HG02588 (cell line): ENCODE results near the gene KLHL20.
"Not testable (repeated sequence)": the region's sequence is repeated elsewhere in the genome, so short reads cannot be mapped to it uniquely, and the experiment has no call there.

Experiments
- ATAC-seq: cut with Tn5 transposase; IDR thresholded peaks from one replicate; pipeline ENCODE4 v1.9.1; 2021; ENCODE audit warnings: mild to moderate bottlenecking, moderate library complexity; ENCODE audit not compliant: unreplicated experiment

Gene KLHL20

DNA sequence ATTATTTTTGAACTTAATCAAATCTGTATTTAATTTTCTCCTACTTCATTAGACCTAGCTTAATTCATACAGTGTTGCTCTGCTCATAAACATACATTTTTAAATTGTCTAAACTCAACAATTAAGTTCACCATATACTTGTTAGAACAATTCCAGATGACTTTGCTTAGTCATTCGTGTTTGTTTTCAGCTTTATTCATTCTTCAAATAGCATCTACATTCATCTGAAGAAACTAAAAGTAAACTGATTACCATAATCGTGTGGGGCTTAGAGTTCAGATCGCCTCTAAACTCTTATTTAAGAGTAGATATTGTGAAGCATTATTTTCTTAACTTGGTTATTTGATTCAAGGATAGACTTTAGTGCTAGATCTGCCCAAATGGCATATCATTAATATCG, 34.4 kb downstream of the KLHL20 start:
- ATAC-seq = no peak

DNA sequence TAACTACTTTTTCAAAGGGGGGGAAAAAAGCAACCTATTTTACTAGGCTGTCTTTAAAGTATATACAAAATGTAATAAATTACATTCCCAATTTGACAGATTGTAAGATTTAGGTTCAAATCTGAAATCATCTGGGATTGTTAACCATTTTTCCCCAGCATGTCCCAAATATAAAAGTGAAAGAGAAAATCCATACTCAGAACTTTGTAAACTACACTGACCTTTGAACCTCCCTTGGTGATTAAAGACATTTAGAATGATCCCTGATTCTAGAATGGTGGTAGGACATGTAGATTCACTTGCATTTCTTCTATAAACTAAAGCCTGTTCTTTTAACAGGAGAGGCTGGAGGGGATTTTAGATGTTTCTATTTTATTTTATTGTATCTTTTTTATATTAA, 39.0 kb downstream of the KLHL20 start:
- ATAC-seq = no peak

DNA sequence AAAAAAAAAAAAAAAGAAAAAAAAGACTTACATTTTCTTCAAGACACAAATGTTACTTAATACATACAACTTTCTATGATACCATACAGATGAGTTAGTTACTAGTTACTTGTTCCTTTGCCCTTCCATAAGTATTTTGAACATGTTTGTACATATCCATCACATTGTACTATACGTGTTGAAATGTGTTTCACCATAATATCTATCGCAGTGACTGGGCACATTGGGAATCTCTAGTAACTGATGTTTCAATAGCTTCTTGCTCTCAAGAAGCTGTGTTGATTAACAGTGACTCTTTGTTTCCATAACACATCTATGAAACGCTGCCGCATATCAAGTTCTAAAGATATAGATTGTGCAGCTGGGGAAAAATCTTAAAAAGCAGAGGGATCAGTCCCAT, 42.9 kb downstream of the KLHL20 start:
- ATAC-seq = no peak

DNA sequence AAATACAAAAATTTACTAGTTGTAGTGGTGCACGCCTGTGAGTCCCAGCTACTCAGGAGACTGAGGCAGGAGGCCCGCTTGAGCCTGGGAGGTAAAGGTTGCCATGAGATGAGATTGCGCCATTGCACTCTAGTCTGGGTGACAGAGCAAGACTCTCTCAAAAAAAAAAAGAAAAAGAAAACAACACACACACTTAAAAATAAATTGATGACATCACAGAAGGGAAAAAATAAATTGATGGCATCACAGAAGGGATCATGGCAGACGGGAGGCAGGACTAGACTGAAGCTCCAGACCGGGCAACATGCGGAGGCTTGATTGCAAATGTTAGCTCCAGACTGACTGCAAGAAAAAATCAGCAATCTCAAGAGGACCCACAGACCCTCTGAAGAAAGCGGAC, 43.3 kb downstream of the KLHL20 start:
- ATAC-seq = no peak

DNA sequence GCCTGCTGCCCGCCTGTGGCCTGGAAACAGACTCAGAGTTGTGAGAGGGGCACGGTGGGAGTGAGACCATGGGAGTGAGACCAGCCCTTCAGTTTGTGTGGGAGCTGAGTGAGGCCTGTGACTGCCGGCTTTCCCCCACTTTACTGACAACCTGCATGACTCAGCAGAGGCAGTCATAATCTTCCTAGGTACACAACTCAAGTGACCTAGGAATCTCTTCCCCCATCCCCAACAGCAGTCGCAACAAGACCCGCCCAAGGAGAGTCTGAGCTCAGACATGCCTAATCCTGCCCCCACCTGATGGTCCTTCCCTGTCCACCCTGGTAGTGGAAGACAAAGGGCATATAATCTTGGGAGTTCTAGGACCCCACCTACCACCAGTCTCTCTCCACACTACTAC, 44.2 kb downstream of the KLHL20 start:
- no peak for ATAC-seq

DNA sequence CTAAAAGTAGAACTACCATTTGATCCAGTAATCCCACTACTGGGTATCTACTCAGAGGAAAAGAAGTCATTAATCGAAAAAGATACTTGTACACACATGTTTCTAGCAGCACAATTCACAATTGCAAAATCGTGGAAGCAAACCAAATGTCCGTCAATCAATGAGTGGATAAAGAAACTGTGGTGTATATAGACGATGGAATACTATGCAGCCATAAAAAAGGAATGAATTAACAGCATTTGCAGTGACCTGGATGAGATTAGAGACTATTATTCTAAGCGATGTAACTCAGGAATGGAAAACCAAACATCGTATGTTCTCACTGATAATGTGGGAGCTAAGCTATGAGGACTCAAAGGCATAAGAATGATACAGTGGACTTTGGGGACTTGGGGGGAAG, 49.5 kb downstream of the KLHL20 start:
- ATAC-seq = not testable (repeated sequence)

DNA sequence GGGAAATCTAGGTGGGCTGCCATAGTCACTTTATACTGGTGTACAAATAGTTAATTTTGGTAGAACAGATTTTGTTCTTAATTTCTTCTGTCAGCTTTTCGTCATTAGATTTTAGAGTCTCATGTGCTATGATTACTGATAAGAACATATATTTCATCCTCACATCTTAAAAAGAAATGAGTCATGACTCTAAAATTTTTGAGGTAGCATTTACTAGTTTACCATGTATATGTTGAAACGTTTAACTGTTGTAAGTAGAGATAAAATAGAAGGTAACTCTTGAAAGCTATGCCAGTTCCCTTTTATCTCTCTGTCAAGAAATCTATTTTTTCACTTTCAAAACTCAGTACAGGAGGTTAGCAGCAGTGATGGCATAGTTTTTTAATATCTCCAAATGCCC, 53.4 kb downstream of the KLHL20 start:
- ATAC-seq = no peak

DNA sequence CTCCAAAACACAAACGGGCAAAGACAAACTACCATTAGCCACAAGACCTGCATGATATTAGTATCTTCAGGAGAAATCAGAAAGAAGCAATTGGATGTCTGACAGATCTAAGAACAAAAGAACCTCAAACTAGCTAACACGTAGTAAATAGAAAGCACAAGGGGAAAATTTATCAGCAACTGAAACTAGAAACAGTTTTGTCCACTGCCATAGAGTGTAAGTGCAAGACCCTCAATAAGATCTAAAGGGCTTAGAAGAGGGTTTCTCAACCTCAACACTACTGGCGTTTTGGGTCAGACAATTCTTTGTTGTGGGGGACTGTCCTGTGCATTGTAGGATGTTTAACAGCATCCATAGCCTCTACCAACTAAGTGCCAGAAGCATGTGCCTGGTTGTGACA, 54.0 kb downstream of the KLHL20 start:
- no peak for ATAC-seq

DNA sequence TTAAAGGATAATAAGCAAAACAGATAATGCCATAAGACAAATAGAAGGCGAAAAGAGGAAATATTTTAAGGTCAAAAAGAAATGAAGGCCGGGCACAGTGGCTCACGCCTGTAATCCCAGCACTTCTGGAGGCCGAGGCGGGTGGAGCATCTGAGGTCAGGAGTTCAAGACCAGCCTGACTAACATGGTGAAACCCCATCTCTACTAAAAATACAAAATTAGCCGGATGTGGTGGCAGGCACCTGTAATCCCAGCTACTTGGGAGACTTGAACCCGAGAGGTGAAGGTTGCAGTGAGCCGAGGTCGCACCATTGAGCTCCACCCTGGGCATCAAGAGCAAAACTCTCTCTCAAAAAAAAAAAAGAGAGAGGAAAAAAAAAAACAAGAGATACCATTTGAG, 55.5 kb downstream of the KLHL20 start:
- not testable (repeated sequence) for ATAC-seq

DNA sequence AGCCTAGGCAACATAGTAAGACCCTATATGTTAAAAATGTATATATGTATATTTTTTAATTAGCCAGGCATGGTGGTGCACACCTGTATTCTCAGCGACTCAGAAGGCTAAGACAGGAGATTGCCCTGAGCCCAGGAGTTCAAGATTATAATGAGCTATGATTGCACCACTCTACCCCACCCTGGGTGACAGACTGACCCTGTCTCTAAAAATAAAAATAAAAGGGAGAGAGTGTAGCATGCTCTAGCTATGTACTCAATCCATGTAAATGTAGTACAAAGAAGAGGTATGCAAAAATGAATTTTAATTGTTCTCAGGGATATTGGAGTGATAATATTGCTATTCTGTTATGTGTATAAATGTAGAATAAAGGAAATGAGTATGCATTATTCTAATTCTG, 56.8 kb downstream of the KLHL20 start:
- ATAC-seq = no peak

DNA sequence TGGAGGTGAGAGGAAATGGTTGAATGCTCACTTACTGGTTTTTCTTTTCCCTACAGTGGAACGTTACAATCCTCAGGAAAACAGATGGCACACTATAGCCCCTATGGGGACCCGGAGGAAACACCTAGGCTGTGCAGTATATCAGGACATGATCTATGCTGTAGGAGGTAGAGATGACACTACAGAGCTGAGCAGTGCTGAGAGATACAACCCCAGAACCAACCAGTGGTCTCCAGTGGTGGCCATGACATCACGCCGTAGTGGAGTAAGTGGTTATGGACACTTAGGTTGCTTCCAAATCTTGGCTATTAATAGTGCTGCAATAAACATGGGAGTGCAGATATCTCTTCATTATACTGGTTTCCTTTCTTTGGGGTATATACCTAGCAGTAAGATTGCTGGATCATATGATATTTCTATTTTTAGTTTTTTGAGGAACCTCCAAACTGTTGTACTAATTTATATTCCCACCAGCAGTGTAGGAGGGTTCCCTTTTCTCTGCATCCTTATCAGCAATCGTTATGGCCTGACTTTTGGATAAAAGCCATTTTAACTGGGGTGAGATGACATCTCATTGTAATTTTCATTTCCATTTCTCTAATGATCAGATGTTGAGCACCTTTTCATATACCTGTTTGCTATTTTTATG, 60.9 kb downstream of the KLHL20 start:
- no peak for ATAC-seq

DNA sequence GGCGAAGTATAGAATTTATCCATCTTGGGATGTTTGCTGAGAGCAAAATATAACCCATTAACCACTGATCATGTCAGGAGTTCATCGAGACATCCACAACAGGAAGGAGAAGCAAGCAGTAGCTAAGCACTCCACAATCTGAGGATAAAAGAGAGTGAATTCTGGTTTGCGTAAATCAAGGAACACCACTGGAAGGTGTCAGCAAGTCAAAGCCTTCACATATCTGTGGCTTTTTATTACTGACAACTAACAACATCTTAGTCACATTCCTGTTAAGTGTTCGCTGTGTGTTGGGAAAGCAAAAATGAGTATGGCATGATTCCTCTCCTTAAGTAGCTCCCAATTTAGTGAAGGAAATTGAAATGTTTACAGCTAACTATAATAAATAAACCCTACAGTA, 65.2 kb downstream of the KLHL20 start:
- ATAC-seq = no peak

DNA sequence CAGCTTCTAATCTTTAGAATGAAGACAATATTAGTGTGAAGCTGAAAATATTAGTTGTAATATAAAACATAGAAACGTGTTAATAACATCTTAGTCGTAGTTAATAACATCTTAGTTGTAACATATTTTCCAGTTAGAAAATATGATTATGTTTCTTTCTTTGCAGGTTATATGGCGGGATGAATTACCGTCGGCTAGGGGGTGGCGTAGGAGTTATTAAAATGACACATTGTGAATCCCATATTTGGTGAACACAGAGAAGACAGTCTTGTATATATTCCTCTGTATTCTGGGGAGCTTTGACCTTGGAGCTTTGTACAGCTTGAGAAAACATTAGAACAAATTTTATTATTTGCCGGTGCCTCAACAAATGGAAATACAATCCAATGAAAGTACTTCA, 70.2 kb downstream of the KLHL20 start:
- no peak for ATAC-seq

DNA sequence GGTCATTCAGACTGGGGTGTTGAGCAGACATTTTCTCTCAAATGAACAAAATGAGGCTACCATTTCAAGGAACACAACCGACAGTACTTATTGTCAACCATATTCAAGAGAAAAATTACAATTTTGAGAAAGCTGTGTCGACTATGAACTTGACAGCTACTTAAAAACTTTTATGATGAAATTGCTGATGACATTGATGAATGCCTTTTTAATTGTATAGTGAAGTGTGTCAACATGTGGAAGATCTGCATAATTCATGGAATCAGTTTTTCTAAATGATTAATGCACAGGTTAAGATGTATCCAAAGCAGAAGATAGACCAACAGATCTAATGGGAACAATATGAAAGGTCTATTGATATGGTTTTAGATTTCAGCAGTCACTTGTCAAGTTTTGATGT, 75.1 kb downstream of the KLHL20 start:
- ATAC-seq = no peak

DNA sequence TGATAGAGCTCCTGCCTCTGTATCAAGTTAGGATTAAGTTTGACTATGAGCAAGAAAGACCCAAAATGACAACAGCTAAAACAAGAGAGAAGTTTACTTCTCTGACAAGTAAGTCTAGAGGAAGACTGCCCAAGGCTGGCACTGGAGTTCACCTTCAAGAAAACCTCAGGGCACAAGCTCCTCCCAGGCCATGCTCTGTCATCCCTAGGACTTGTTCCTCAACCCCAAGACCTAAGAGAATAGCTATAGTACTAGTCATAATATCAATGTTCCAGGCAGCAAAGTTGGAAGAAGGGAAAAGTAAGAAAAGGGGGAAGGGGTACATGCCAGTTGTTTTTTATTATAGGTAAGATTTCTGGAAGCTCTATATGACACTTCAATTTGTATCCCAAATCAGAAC, 83.3 kb downstream of the KLHL20 start:
- no peak for ATAC-seq

DNA sequence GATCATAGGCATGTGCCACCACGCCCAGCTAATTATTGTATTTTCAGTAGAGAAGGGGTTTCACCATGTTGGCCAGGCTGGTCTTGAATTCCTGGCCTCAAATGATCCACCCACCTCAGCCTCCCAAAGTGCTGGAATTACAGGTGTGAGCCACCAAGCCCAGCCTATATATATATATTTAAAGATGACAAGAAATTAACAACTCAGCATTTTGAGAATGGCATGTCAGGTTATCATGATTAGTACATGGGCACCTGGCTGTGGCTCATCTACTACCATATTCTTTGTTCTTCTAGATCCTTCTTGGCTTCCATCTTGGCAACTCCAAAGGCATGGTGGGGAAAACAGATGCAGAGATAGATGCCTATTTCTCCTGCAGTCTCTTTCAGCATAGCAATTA, 85.2 kb downstream of the KLHL20 start:
- ATAC-seq = not testable (repeated sequence)

DNA sequence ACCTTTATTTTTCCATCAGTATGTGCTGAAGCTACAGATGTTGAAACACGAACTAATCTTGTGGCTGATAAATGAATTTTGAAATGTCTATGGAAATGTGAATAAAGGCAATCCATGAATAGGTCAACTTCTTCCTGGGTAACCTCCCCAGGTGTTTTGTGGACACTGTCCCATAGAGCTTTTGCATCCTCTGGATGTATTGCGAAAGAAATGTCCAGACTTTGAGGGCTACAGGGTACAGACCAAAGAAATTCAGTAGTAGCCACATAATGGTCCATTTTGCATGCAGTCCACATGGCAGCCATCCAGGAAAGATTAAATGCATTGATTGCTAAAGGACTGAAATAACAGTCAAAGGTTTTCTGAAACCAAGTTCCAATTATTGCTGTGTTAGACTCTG, 88.2 kb downstream of the KLHL20 start:
- ATAC-seq = no peak

DNA sequence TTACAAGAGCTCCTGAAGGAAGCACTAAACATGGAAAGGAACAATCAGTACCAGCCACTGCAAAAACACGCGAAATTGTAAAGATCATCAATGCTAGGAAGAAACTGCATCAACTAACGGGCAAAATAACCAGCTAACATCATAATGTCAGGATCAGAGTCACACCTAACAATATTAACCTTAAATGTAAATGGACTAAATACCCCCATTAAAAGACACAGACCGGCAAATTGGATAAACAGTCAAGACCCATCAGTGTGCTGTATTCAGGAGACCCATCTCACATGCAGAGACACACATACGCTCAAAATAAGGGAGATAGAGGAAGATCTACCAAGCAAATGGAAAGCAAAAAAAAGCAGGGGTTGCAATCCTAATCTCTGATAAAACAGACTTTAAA, 98.9 kb downstream of the KLHL20 start:
- not testable (repeated sequence) for ATAC-seq

DNA sequence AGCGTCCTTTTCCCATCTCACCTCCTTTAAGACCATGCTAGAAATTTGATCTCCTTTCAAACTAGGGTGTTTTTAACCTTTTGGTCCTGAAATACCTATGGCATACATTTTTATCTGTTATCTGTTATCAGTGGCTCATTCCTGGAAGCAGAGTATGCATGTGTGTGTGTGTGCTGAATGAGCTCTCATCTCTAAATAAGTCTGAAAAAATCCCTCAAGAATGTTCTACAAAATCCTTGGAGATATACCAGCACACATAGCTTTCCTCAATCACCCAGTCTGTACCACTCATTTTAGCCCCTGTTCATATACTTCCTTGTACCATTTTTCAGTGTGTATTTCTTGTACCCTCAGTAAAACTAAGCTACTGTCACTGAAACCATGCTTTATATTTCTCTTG, 103.7 kb downstream of the KLHL20 start:
- ATAC-seq = no peak

DNA sequence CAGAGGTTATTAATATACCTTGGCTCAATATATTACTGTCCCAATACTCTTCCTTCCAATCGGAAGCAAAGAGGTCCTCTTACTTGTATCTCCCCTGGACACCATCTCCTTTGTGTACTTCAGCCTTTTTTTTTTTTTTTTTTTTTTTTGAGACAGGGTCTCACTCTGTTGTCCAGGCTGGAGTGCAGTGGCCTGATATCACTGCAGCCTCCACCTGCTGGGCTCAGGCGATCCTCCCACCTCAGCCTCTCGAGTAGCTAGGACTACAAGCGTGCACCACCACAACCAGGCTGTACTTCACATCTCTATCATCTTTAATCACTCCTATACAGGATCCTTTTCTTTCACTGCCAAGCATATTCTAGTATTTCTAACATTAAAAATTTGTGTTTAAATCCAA, 106.9 kb downstream of the KLHL20 start:
- no peak for ATAC-seq

DNA sequence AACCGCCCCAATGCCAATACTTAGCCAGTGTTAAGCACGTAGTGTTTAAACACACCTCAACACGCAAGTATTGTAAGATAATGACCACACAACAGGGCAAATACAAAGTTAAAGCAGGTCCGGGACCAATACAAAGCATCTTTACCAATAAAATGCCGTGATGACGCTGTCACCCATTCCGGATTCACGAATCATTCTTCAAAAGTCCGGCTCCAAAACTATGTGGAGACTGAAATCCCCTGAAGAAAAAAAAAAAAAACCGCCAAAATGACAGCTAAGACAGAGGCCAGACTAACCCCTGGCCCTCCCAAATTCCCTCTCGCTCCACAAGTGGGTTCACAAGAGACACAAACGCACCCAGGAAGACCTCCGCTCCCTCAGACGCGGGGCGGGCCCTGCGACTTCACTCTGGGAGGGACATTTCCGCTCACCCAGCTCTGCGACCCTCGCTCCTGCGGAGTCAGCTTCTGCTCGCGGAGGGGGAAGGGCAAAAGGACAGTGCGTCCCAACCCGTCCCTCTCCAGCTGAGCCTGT, 109.1 kb downstream of the KLHL20 start:
- ATAC-seq = peak; percentile 43

DNA sequence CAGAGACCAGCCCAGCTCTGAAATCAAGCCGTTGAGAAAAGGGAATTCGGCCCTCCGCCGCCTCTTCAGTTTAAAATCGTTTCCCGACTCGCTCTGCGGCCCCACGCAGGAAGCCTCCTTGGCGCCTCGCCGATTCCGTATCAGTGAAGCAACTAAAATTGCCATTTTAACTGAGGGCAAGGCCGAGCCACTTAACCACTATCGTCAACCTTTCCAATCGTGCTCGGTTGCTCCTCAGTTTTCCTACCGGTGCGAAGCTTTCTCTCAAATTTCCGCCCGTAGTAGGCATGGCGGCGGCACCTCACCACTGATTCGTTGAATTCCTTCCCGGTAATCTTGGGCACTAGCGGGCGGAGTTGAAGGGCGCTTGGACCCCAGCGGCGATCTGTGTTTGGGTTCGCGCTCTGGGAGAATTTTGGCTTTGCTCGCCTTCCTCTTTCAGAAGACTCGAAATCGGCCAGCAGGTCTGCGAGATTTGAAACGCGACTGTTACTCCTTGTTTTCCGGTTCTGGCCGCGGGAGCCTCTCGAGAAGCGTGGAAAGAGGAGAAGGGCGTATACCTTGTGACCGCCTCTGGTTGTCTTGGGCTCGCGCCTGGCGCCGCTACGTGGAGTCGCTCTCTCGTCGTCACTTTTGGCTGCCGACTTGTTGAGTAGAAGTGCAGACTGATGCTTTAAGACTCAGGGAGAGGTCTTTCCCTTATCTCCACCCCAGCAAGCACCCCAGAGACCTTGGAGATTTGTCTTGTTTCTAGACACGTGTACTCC, 109.7 kb downstream of the KLHL20 start, which contains the start of the genes CENPL and DARS2:
Gene CENPL (minus strand): TSS at position 569 of the 767 bp plus-strand sequence. CDS start 13,584 bp downstream, outside the sequence.
Gene DARS2 (plus strand): TSS at position 359 of the 767 bp plus-strand sequence. CDS start 557 bp downstream, outside the sequence.
- peak; percentile 85 for ATAC-seq
